Vagina (tissue), 2 donors: ENCODE results near the gene CSMD2. TPM values are rescaled to one million over a fixed set of nuclear protein-coding genes. Genes with fewer than 3 reads are reported as not detected.
A peak's percentile ranks its signal among the peaks of the same experiment; 100 is the strongest.

Experiments used
- DNase-seq, 2 donors: peaks; one replicate each; pipeline ENCODE4 v3.0.0-alpha.2; 2017; ENCODE audit errors: extremely low spot score in 2 of 2
- H3K27ac ChIP-seq: fragments of 200-600 bp; sonication (generic); one replicate; pipeline ENCODE4 v1.5.1; 2019
- H3K27me3 ChIP-seq: fragments of 200-600 bp; sonication (generic); one replicate; pipeline ENCODE4 v1.5.1; 2019
- H3K36me3 ChIP-seq, 2 donors: fragments of 200-600 bp; sonication (generic); one replicate each; pipeline ENCODE4 v1.5.1; 2017 to 2019
- H3K4me1 ChIP-seq: fragments of 200-600 bp; sonication (generic); one replicate; pipeline ENCODE4 v1.5.1; 2019
- H3K4me3 ChIP-seq, 2 donors: fragments of 200-600 bp; sonication (generic); 1 replicate in 1 of 2; 2 replicates in 1 of 2; pipeline ENCODE4 v1.5.1; 2016 to 2019
- H3K9me3 ChIP-seq: fragments of 200-600 bp; sonication (generic); one replicate; pipeline ENCODE4 v1.5.1; 2019
- POLR2A ChIP-seq, 2 donors: fragments of 450-650 bp; IDR thresholded peaks; one replicate each; pipeline ENCODE4 v1.6.1; 2017; ENCODE audit warnings: antibody characterized with exemption in 2 of 2, mild to moderate bottlenecking in 2 of 2, moderate library complexity in 2 of 2
- POLR2AphosphoS5 ChIP-seq, 2 donors: sonication (generic); formaldehyde crosslinking; IDR thresholded peaks; one replicate each; pipeline ENCODE4 v1.9.0; 2017; ENCODE audit warnings: antibody characterized with exemption in 2 of 2, mild to moderate bottlenecking in 2 of 2, low read depth in 1 of 2; ENCODE audit not compliant: insufficient read depth in 1 of 2
- intact Hi-C: fragments of 100-400 bp; cut with DNase I; formaldehyde crosslinking; loops from one replicate; pipeline ENCODE4 v1.15.1; 2023
- total RNA-seq: library from RNA; depleted of rRNA; stranded (reverse); fragments of >200 nt; gene quantifications from one replicate; pipeline ENCODE4 v1.2.3, GENCODE V29; 2016
- TF ChIP-seq, protein P1 (sequence below), 3 experiments: fragments of 450-650 bp in 2 of 3; fragments of 200-600 bp in 1 of 3; sonication (generic) in 1 of 3; IDR thresholded peaks; one replicate each; pipeline ENCODE4 v1.5.1; 2017 to 2019; ENCODE audit warnings: antibody characterized with exemption in 3 of 3, mild to moderate bottlenecking in 2 of 3, moderate library complexity in 2 of 3

Gene CSMD2
- total RNA-seq, 1 donor from 2014 or later = 0.25 TPM

DNA sequence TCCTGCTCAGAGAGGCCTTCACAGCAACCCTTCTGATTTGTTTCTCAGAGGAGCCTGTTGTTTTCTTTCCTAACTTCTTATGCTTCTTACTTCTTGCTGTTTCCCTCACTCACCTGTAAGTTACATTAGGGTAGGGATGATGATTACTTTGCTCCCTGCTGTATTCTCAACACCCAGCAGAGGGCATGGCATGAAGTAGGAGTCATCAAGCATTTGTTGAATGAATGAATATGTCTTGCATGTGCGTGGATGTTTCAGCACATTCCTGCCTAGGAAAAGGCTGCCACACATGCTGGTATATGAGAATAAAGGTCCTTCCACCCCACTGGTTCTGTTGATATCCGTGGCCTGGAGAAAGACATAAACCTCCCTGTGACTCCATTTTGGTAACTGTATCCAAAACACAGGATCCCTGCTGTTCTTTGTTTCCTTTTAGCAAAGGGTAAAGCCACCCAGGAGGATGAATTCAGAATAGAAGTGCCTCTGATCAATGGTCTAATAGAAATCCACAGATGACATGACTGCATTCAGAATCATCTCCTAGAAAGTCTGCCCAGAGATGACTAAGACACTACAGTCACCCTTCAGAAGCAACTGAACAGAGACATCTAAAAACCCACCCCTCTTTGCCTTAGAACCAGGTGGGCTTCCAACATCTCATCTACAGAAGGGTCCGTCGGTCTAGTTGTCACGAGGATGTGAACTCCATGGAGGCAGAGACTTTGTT, 523.8 kb downstream of the CSMD2 start:
- H3K9me3 ChIP-seq = no peaks in the 10 kb centered on the region

DNA sequence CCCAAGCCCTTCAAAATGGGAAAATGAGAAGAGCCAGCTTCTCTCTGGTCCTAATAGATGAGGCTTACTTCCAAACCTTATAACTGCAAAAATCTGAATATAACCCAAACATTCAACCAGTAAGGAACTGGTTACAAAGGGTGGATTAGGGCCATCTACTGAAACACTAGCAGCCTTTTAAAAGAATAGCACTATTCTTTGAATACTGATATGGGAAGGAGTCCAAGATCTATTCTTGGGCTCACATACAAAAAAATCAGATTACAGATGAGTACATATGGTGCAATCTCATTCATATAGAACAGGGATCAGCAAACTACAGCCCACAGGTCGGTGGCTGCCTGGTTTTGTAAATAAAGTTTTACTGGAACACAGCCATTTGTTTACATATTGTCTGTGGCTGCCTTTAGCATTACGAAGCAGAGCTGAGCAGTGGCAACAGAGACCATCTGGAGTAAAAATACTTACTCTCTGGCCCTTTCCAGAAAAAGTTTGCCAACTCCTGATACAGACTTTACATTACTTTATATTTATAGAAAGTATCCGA, 524.8 kb downstream of the CSMD2 start:
- no peaks in the 10 kb centered on the region for H3K27me3 ChIP-seq
- no peak for DNase-seq

More for the DNA sequence above, 523.8 kb downstream of the CSMD2 start:
- no peaks in the 10 kb centered on the region for H3K4me1 ChIP-seq
- TF ChIP-seq POLR2A (IDR thresholded peaks at IDR 0.05) (no peak), POLR2AphosphoS5 (IDR thresholded peaks at IDR 0.05; ENCODE audit: insufficient read depth in 1 of 2, low read depth in 1 of 2) (no peak)
- TF ChIP-seq, protein P1, sequence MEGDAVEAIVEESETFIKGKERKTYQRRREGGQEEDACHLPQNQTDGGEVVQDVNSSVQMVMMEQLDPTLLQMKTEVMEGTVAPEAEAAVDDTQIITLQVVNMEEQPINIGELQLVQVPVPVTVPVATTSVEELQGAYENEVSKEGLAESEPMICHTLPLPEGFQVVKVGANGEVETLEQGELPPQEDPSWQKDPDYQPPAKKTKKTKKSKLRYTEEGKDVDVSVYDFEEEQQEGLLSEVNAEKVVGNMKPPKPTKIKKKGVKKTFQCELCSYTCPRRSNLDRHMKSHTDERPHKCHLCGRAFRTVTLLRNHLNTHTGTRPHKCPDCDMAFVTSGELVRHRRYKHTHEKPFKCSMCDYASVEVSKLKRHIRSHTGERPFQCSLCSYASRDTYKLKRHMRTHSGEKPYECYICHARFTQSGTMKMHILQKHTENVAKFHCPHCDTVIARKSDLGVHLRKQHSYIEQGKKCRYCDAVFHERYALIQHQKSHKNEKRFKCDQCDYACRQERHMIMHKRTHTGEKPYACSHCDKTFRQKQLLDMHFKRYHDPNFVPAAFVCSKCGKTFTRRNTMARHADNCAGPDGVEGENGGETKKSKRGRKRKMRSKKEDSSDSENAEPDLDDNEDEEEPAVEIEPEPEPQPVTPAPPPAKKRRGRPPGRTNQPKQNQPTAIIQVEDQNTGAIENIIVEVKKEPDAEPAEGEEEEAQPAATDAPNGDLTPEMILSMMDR (IDR thresholded peaks at IDR 0.05) = no peak
- H3K36me3 ChIP-seq = no peaks in the 10 kb centered on the region
- no peaks in the 10 kb centered on the region for H3K27me3 ChIP-seq
- no peak overlapping the region for H3K27ac ChIP-seq
- intact Hi-C loops = no loop called here
- no peak overlapping the region for H3K4me3 ChIP-seq
- DNase-seq = no peak

DNA sequence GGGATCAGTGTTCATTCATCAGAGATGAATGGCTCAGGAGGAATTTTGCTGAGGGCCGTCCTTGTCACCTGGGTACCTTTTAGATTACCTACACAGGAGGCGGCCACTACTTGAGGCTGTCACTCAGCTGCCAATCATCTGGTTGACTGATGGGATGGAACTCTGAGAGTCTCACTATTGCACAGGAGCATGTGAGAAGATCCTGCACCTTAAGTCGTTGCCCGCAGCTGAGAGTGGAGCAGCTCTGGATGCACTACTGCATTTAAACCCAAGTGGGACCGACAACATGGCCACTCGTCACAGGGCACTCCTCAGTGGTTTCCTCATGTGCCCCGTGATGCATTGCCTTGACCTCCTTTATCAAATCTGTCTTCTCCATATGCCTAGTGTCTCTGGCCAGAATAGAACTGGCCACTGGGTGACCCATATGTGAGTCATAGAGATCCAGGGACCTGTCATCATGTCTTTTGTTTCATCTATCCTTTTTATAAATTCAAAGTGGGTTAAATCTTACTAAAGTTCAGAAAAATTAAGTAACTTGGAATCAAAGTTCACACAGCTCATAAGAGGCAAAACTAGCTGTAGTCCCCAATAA, 527.1 kb downstream of the CSMD2 start:
- H3K27me3 ChIP-seq = no peaks in the 10 kb centered on the region
- TF ChIP-seq, protein P1 (IDR thresholded peaks at IDR 0.05) = no peak
- TF ChIP-seq POLR2A (IDR thresholded peaks at IDR 0.05) (no peak), POLR2AphosphoS5 (IDR thresholded peaks at IDR 0.05; ENCODE audit: insufficient read depth in 1 of 2, low read depth in 1 of 2) (no peak)
- H3K4me1 ChIP-seq = peaks cover 4% of the 10 kb centered on the region
- H3K4me3 ChIP-seq = no peak overlapping the region
- H3K36me3 ChIP-seq = no peaks in the 10 kb centered on the region
- no peak overlapping the region for H3K27ac ChIP-seq
- intact Hi-C loops = no loop called here
- DNase-seq = peak in 1 of 2 donors; percentile 61
- no peaks in the 10 kb centered on the region for H3K9me3 ChIP-seq

More for the DNA sequence above, 524.8 kb downstream of the CSMD2 start:
- Histone ChIP-seq H3K9me3 (no peaks in the 10 kb centered on the region), H3K36me3 (no peaks in the 10 kb centered on the region), H3K4me3 (no peak overlapping the region), H3K27ac (no peak overlapping the region), H3K4me1 (no peaks in the 10 kb centered on the region)
- TF ChIP-seq POLR2A (IDR thresholded peaks at IDR 0.05) = no peak
- TF ChIP-seq, protein P1 (IDR thresholded peaks at IDR 0.05) = no peak
- TF ChIP-seq POLR2AphosphoS5 (IDR thresholded peaks at IDR 0.05; ENCODE audit: insufficient read depth in 1 of 2, low read depth in 1 of 2) = no peak
- intact Hi-C loops = no loop called here

DNA sequence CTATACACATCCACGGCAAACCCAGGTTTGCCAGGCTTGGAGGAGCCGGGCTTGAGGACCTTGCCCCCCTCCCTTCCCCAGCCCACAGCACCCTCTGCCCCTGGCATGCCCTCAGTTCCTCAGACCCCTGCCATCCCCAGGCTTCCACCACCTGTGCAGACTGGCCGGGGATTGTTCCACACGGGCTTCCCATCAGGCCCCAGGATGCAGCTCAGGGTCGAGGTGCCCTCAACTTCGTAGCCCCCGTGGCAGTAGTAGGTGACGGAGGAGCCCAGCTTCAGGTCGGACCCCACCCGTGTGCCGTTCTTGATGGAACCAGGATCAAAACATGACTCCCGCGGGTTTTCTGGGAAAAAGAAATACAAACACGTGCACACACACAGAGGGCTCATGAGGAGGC, 528.8 kb downstream of the CSMD2 start:
- H3K9me3 ChIP-seq = no peaks in the 10 kb centered on the region
- no peak for DNase-seq
- TF ChIP-seq POLR2A (IDR thresholded peaks at IDR 0.05) (no peak), POLR2AphosphoS5 (IDR thresholded peaks at IDR 0.05; ENCODE audit: insufficient read depth in 1 of 2, low read depth in 1 of 2) (no peak)
- TF ChIP-seq, protein P1 (IDR thresholded peaks at IDR 0.05) = no peak
- no peaks in the 10 kb centered on the region for H3K27me3 ChIP-seq
- H3K4me1 ChIP-seq = peaks cover 4% of the 10 kb centered on the region
- H3K36me3 ChIP-seq = no peaks in the 10 kb centered on the region
- intact Hi-C loops = no loop called here
- no peak overlapping the region for H3K4me3 ChIP-seq
- no peak overlapping the region for H3K27ac ChIP-seq
